Osteocyte (in vitro differentiated cells): ENCODE results near the gene TMEM231. TPM values are rescaled to one million over a fixed set of nuclear protein-coding genes. Genes with fewer than 3 reads are reported as not detected.

Experiments
- DNase-seq: peaks from one replicate; pipeline ENCODE4 v3.0.0; 2021; ENCODE audit warnings: mixed read lengths; ENCODE audit not compliant: unreplicated experiment; ENCODE audit errors: extremely low spot score
- H3K27ac Mint-ChIP-seq: one replicate; pipeline ENCODE4 v1.8.0; 2021; ENCODE audit warnings: mild to moderate bottlenecking, mixed read lengths; ENCODE audit not compliant: unreplicated experiment
- H3K27me3 Mint-ChIP-seq: one replicate; pipeline ENCODE4 v1.8.0; 2021; ENCODE audit warnings: mixed read lengths; ENCODE audit not compliant: unreplicated experiment
- H3K36me3 Mint-ChIP-seq: one replicate; pipeline ENCODE4 v1.8.0; 2021; ENCODE audit warnings: mixed read lengths; ENCODE audit not compliant: unreplicated experiment
- H3K4me1 Mint-ChIP-seq: one replicate; pipeline ENCODE4 v1.8.0; 2021; ENCODE audit warnings: mixed read lengths; ENCODE audit not compliant: unreplicated experiment
- H3K4me3 Mint-ChIP-seq: one replicate; pipeline ENCODE4 v1.8.0; 2021; ENCODE audit warnings: mild to moderate bottlenecking, moderate library complexity, mixed read lengths; ENCODE audit not compliant: unreplicated experiment
- H3K9me3 Mint-ChIP-seq: one replicate; pipeline ENCODE4 v1.8.0; 2021; ENCODE audit warnings: mixed read lengths; ENCODE audit not compliant: unreplicated experiment
- CTCF ChIP-seq: fragments of 200-600 bp; sonication (generic); IDR thresholded peaks from 2 replicates; pipeline ENCODE4 v1.5.0; 2021; ENCODE audit warnings: antibody characterized with exemption, mild to moderate bottlenecking, moderate library complexity
- total RNA-seq: library from RNA; stranded (reverse); gene quantifications from 2 replicates; pipeline ENCODE4 v1.2.1, GENCODE V29; 2021

TMEM231 gene
- total RNA-seq, 1 donor from 2014 or later = 8.3 TPM

GRCh38 chr16:75575958-75576357 lies 19.9 kb upstream of the TMEM231 start:
- Mint-ChIP-seq H3K27me3 (no peaks in the 10 kb centered on the region), H3K9me3 (no peaks in the 10 kb centered on the region), H3K4me3 (no peak overlapping the region), H3K27ac (no peak overlapping the region), H3K4me1 (no peaks in the 10 kb centered on the region), H3K36me3 (peaks cover 54% of the 10 kb centered on the region)
- no peak for TF ChIP-seq CTCF
- no peak for DNase-seq

GRCh38 chr16:75573955-75574354 lies 17.9 kb upstream of the TMEM231 start:
- Mint-ChIP-seq H3K4me3 (no peak overlapping the region), H3K36me3 (peaks cover 51% of the 10 kb centered on the region), H3K9me3 (no peaks in the 10 kb centered on the region), H3K4me1 (no peaks in the 10 kb centered on the region), H3K27ac (no peak overlapping the region), H3K27me3 (no peaks in the 10 kb centered on the region)
- DNase-seq = no peak
- TF ChIP-seq CTCF = no peak

DNA sequence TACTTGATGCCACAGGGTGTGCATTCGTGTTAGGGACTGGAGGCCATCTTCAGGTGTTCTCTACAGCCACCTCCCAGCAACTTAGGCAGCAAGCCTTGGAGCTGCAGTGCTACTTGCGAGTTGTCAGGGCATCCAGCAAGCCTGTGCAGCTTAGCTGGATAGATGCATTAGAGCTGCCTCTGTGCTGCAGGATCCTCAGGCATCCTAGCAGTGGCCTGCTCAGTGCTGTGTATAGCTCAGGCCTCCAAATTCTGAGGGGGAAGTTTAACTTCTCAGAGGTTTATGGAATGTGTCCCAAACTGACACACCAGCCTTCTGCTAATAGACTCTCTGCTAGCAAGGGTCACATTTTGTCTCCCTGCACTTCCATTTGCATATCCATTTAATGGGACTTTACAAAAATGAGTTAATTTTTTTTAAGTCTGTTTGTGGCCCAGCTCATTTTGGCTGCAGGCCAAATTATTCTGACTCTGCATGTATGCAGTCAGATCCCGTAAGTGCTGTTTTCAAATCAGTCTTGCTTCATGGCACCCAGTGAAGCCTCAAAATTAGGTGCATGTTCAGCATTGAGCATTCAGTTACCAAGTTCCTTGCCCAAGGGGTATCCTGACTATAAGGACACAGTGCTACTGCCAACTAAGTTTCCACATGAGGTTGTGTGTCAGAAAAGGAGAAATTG lies 17.0 kb upstream of the TMEM231 start:
- DNase-seq = no peak
- H3K36me3 Mint-ChIP-seq = peaks cover 48% of the 10 kb centered on the region
- no peak overlapping the region for H3K4me3 Mint-ChIP-seq
- no peak for TF ChIP-seq CTCF
- peaks cover 2% of the 10 kb centered on the region for H3K4me1 Mint-ChIP-seq
- H3K9me3 Mint-ChIP-seq = no peaks in the 10 kb centered on the region
- no peak overlapping the region for H3K27ac Mint-ChIP-seq
- no peaks in the 10 kb centered on the region for H3K27me3 Mint-ChIP-seq

GRCh38 chr16:75570396-75571065 lies 14.5 kb upstream of the TMEM231 start:
- no peak for DNase-seq
- Mint-ChIP-seq H3K27ac (no peak overlapping the region), H3K9me3 (no peaks in the 10 kb centered on the region), H3K4me1 (peaks cover 17% of the 10 kb centered on the region), H3K4me3 (no peak overlapping the region), H3K36me3 (peaks cover 27% of the 10 kb centered on the region), H3K27me3 (no peaks in the 10 kb centered on the region)
- TF ChIP-seq CTCF = no peak

GRCh38 chr16:75567911-75568310 lies 11.9 kb upstream of the TMEM231 start:
- Mint-ChIP-seq H3K27ac (no peak overlapping the region), H3K9me3 (no peaks in the 10 kb centered on the region), H3K36me3 (peaks cover 18% of the 10 kb centered on the region), H3K27me3 (peaks cover 15% of the 10 kb centered on the region), H3K4me3 (peak overlapping the region; percentile 98), H3K4me1 (peaks cover 25% of the 10 kb centered on the region)
- no peak for DNase-seq
- no peak for TF ChIP-seq CTCF
